VCaP (cell line): ENCODE data around the gene NT5DC1.
A peak's percentile ranks its signal among the peaks of the same experiment; 100 is the strongest.

ENCODE experiments used
- H3K27ac ChIP-seq: fragments of 450-650 bp; 2 replicates; pipeline ENCODE4 v1.5.1; 2017
- CTCF ChIP-seq: fragments of 450-650 bp; conservative IDR thresholded peaks from 2 replicates; pipeline ENCODE4 v1.5.1; 2017; ENCODE audit warnings: mild to moderate bottlenecking, moderate library complexity

NT5DC1 gene

GRCh38 chr6:116244284-116244683 is 143.6 kb downstream of the NT5DC1 start:
- TF ChIP-seq CTCF, result no peak
- peak overlapping the region; percentile 73 for H3K27ac ChIP-seq

- H3K27ac ChIP-seq, result no peak overlapping the region; the same call in 1 of the 2 replicates
- TF ChIP-seq CTCF, result no peak
Measured at GRCh38 chr6:116246089-116246488, 145.4 kb downstream of the NT5DC1 start.

GRCh38 chr6:116247285-116247684 is 146.6 kb downstream of the NT5DC1 start:
- H3K27ac ChIP-seq, result no peak overlapping the region; the same call in 1 of the 2 replicates
- TF ChIP-seq CTCF, result no peak

- no peak for TF ChIP-seq CTCF
- peak overlapping the region; percentile 32 for H3K27ac ChIP-seq
Measured at GRCh38 chr6:116248577-116248976, 147.9 kb downstream of the NT5DC1 start.

- no peak for TF ChIP-seq CTCF
- no peak overlapping the region for H3K27ac ChIP-seq
Measured at GRCh38 chr6:116251568-116252384, 151.1 kb downstream of the NT5DC1 start.

GRCh38 chr6:116253188-116253504 is 152.5 kb downstream of the NT5DC1 start:
- TF ChIP-seq CTCF, result no peak

GRCh38 chr6:116253505-116254296 is 153.0 kb downstream of the NT5DC1 start, which contains the start of gene TSPYL4:
TSS of gene TSPYL4 (minus strand) at chr6:116254075. CDS start at chr6:116254008, 67 bp downstream.
- TF ChIP-seq CTCF, result no peak
- H3K27ac ChIP-seq, result peak within 1 kb of the TSS; percentile 92

More at GRCh38 chr6:116253188-116253504, 152.5 kb downstream of the NT5DC1 start:
- peak overlapping the region; percentile 92 for H3K27ac ChIP-seq
